Stomach (tissue), 9 donors: ENCODE measurements around the gene PIP5K1B. TPM values are rescaled to one million over a fixed set of nuclear protein-coding genes. Genes with fewer than 3 reads are reported as not detected.
A peak's percentile ranks its signal among the peaks of the same experiment; 100 is the strongest.

Experiments
- DNase-seq, 2 donors: peaks; one replicate each; pipeline versions ENCODE4 v3.0.0 to v3.0.0-alpha.2; 2013 to 2019
- H3K27ac ChIP-seq, 5 donors: fragments of 200-600 bp in 4 of 5; sonication (generic) in 4 of 5; one replicate each; pipeline ENCODE4 v1.5.1; 2013 to 2019; ENCODE audit warnings: mild to moderate bottlenecking in 1 of 5, moderate library complexity in 1 of 5
- H3K27me3 ChIP-seq, 3 donors: fragments of 200-600 bp; sonication (generic); one replicate each; pipeline ENCODE4 v1.5.1; 2017 to 2019; ENCODE audit warnings: mixed run types in 1 of 3
- H3K36me3 ChIP-seq, 4 donors: fragments of 200-600 bp; sonication (generic); 1 replicate in 3 of 4; 2 replicates in 1 of 4; pipeline ENCODE4 v1.5.1; 2016 to 2019
- H3K4me1 ChIP-seq, 4 donors: fragments of 200-600 bp; sonication (generic); one replicate each; pipeline ENCODE4 v1.5.1; 2016 to 2019
- H3K4me3 ChIP-seq, 4 donors: fragments of 200-600 bp; sonication (generic) in 3 of 4; one replicate each; pipeline ENCODE4 v1.5.1; 2016 to 2019; ENCODE audit warnings: mild to moderate bottlenecking in 1 of 4
- H3K9me3 ChIP-seq, 4 donors: fragments of 200-600 bp; sonication (generic); one replicate each; pipeline ENCODE4 v1.5.1; 2016 to 2019
- CTCF ChIP-seq, 7 experiments: fragments of 450-650 bp in 4 of 7; fragments of 200-600 bp in 3 of 7; sonication (generic) in 3 of 7; IDR thresholded peaks; one replicate each; pipeline ENCODE4 v1.5.1; 2016 to 2019; ENCODE audit warnings: antibody characterized with exemption in 7 of 7, control low read depth in 2 of 7, mild to moderate bottlenecking in 1 of 7
- EP300 ChIP-seq: sonication (generic); formaldehyde crosslinking; IDR thresholded peaks from one replicate; pipeline ENCODE4 v1.6.1; 2017; ENCODE audit warnings: antibody characterized with exemption
- POLR2A ChIP-seq, 4 donors: fragments of 450-650 bp; IDR thresholded peaks; one replicate each; pipeline ENCODE4 v1.6.1; 2016; ENCODE audit warnings: antibody characterized with exemption in 4 of 4, control low read depth in 2 of 4, mild to moderate bottlenecking in 1 of 4, moderate library complexity in 1 of 4
- POLR2AphosphoS5 ChIP-seq, 3 donors: sonication (generic); formaldehyde crosslinking; IDR thresholded peaks; one replicate each; pipeline ENCODE4 v1.6.1; 2016; ENCODE audit warnings: antibody characterized with exemption in 3 of 3
- WGBS, 5 donors: extraction: QIAGEN DNeasy Blood & Tissue Kit in 3 of 5; methylation state at CpG; one replicate each; pipeline versions ENCODE4 v1.1.5 to v1.1.7; 2013 to 2018; 5-methylcytosine and 5-hydroxymethylcytosine counted together
- intact Hi-C: fragments of 100-400 bp; cut with DNase I; formaldehyde crosslinking; loops from one replicate; pipeline ENCODE4 v1.15.1; 2023; ENCODE audit warnings: low total_unique reads
- polyA plus RNA-seq, 3 donors: library from polyadenylated mRNA; stranded (reverse); fragments of 200-250 nt; gene quantifications; one replicate each; pipeline ENCODE4 v1.2.3, GENCODE V29; 2013
- total RNA-seq, 5 donors: library from RNA; depleted of rRNA; stranded (reverse); fragments of >200 nt; gene quantifications; one replicate each; pipeline versions ENCODE4 v1.1.0 to v1.2.3, GENCODE V29; 2014 to 2016
- donor health status: healthy with polysubstance abuse.
- donor health status: Bipolar disorder and iron deficiency.
- donor health status: healthy.

The PIP5K1B gene
- total and polyA plus RNA-seq, 8 donors = 2.3 to 33.8 (median 16.6) TPM

GRCh38 chr9:68741704-68742332, 36.8 kb downstream of the PIP5K1B start:
- H3K4me1 ChIP-seq = peaks cover 0 to 34% (median 16%) of the 10 kb centered on the region in 4 donors
- DNase-seq = no peak
- no peaks in the 10 kb centered on the region for H3K27me3 ChIP-seq
- H3K4me3 ChIP-seq = no peak overlapping the region
- intact Hi-C loops = no loop called here
- no peaks in the 10 kb centered on the region for H3K36me3 ChIP-seq
- no peaks in the 10 kb centered on the region for H3K9me3 ChIP-seq
- peak overlapping the region in 4 of 5 donors; percentile 32 to 89 (median 80) for H3K27ac ChIP-seq
- 55 to 70% (median 66%) methylated on average over 3 of the region's 3 CpGs for WGBS, 5 donors
- no peak for TF ChIP-seq POLR2A (IDR thresholded peaks at IDR 0.05)
- no peak for TF ChIP-seq EP300
- no peak for TF ChIP-seq POLR2AphosphoS5 (IDR thresholded peaks at IDR 0.05)
- no peak for TF ChIP-seq CTCF (IDR thresholded peaks at IDR 0.05)

GRCh38 chr9:68742333-68742730, 37.3 kb downstream of the PIP5K1B start:
- WGBS, 5 donors = 92 to 97% (median 94%) methylated on average over 2 of the region's 2 CpGs
- Histone ChIP-seq H3K4me3 (no peak overlapping the region), H3K36me3 (no peaks in the 10 kb centered on the region), H3K27ac (peak overlapping the region in 1 of 5 donors; percentile 89), H3K9me3 (no peaks in the 10 kb centered on the region), H3K27me3 (no peaks in the 10 kb centered on the region), H3K4me1 (peaks cover 0 to 40% (median 19%) of the 10 kb centered on the region in 4 donors)
- intact Hi-C loops = no loop called here
- DNase-seq = no peak
- TF ChIP-seq EP300 = no peak
- TF ChIP-seq POLR2AphosphoS5 (IDR thresholded peaks at IDR 0.05) = no peak
- TF ChIP-seq POLR2A (IDR thresholded peaks at IDR 0.05) = no peak
- no peak for TF ChIP-seq CTCF (IDR thresholded peaks at IDR 0.05)

- no peaks in the 10 kb centered on the region for H3K9me3 ChIP-seq
- no peaks in the 10 kb centered on the region for H3K36me3 ChIP-seq
- no peak for DNase-seq
- H3K4me3 ChIP-seq = no peak overlapping the region
- H3K27ac ChIP-seq = no peak overlapping the region
- peaks cover 0 to 32% (median 15%) of the 10 kb centered on the region in 4 donors for H3K4me1 ChIP-seq
- intact Hi-C loops = no loop called here
- 67 to 100% (median 83%) methylated on average over 1 of the region's 1 CpG for WGBS, 5 donors
- TF ChIP-seq POLR2AphosphoS5 (IDR thresholded peaks at IDR 0.05) (no peak), EP300 (no peak), CTCF (IDR thresholded peaks at IDR 0.05) (no peak), POLR2A (IDR thresholded peaks at IDR 0.05) (no peak)
- no peaks in the 10 kb centered on the region for H3K27me3 ChIP-seq
These were observed 39.4 kb downstream of the PIP5K1B start for GRCh38 chr9:68744426-68744825.

- TF ChIP-seq POLR2A (IDR thresholded peaks at IDR 0.05) = no peak
- TF ChIP-seq CTCF (IDR thresholded peaks at IDR 0.05) = no peak
- TF ChIP-seq POLR2AphosphoS5 (IDR thresholded peaks at IDR 0.05) = no peak
- no peak for TF ChIP-seq EP300
- intact Hi-C loops = no loop called here
- no peaks in the 10 kb centered on the region for H3K27me3 ChIP-seq
- DNase-seq = no peak
- peaks cover 5 to 31% (median 9%) of the 10 kb centered on the region in 4 donors for H3K4me1 ChIP-seq
- no peaks in the 10 kb centered on the region for H3K9me3 ChIP-seq
- H3K27ac ChIP-seq = peak overlapping the region in 3 of 5 donors; percentile 5 to 15 (median 12)
- H3K36me3 ChIP-seq = no peaks in the 10 kb centered on the region
- H3K4me3 ChIP-seq = no peak overlapping the region
- WGBS, 5 donors = 50 to 62% (median 54%) methylated on average over 2 of the region's 2 CpGs
These were observed 41.5 kb downstream of the PIP5K1B start for GRCh38 chr9:68746525-68746924.
